Panc1 (cell line): Measurements from ENCODE around the gene ZNF653. TPM values are rescaled to one million over a fixed set of nuclear protein-coding genes. Genes with fewer than 3 reads are reported as not detected.
A peak's percentile ranks its signal among the peaks of the same experiment; 100 is the strongest.

ENCODE experiments used
- ATAC-seq: fragments of 200-7000 bp; cut with Tn5 transposase; 2 replicates; pipeline ENCODE4 v1.9.1; 2020; ENCODE audit warnings: mild to moderate bottlenecking, moderate library complexity
- Bru-seq: library from RNA; stranded (reverse); fragments of 400-500 nt; gene quantifications from one replicate; lab custom pipeline; 2021; lab: Mats Ljungman, UMichigan
- BruChase-seq, 2 experiments: library from RNA; stranded (reverse); fragments of 400-500 nt; gene quantifications; one replicate each; lab custom pipeline; 2021; lab: Mats Ljungman, UMichigan
- BruUV-seq: library from RNA; stranded (reverse); fragments of 400-500 nt; replicated peaks from 2 replicates; lab custom pipeline; 2021; lab: Mats Ljungman, UMichigan
- CTCF ChIA-PET: fragments of 300-600 bp; sonication (Branson Sonifier 250); formaldehyde crosslinking; loops from one replicate; lab custom pipeline; 2022; ENCODE audit warnings: antibody characterized with exemption; lab: Charles Lee
- POLR2A ChIA-PET: fragments of 300-600 bp; sonication (Branson Sonifier 250); formaldehyde crosslinking; loops from one replicate; lab custom pipeline; 2022; ENCODE audit warnings: antibody characterized with exemption; lab: Charles Lee
- DNase-seq: peaks from one replicate; pipeline ENCODE4 v3.0.0-alpha.2; 2010; ENCODE audit warnings: low read depth, low spot score
- H3K27ac ChIP-seq: 2 replicates; pipeline ENCODE4 v1.5.1; 2011; ENCODE audit warnings: mild to moderate bottlenecking, low read length, inconsistent platforms
- H3K27me3 ChIP-seq: fragments of 200-500 bp; sonication (Bioruptor generic); 2 replicates; pipeline ENCODE4 v1.6.0; 2014; ENCODE audit warnings: low read length, inconsistent platforms; ENCODE audit not compliant: control insufficient read depth, insufficient read depth
- H3K36me3 ChIP-seq: fragments of 200-500 bp; sonication (Bioruptor generic); 2 replicates; pipeline ENCODE4 v1.5.1; 2014; ENCODE audit warnings: inconsistent platforms, mild to moderate bottlenecking, low read length, moderate library complexity; ENCODE audit not compliant: control insufficient read depth, insufficient read depth
- H3K4me1 ChIP-seq: 2 replicates; pipeline ENCODE4 v1.5.1; 2011; ENCODE audit warnings: inconsistent platforms, mild to moderate bottlenecking, low read length, moderate library complexity; ENCODE audit not compliant: control insufficient read depth, insufficient read depth
- H3K4me3 ChIP-seq, 2 experiments: 2 replicates each; pipeline ENCODE4 v1.5.1; 2011 to 2012; ENCODE audit warnings: low read depth in 2 of 2, low read length in 2 of 2, mild to moderate bottlenecking in 2 of 2, inconsistent platforms in 1 of 2, moderate library complexity in 1 of 2
- H3K9me3 ChIP-seq: fragments of 200-500 bp; sonication (Bioruptor generic); 2 replicates; pipeline ENCODE4 v1.5.1; 2014; ENCODE audit warnings: low read depth, mild to moderate bottlenecking, inconsistent platforms, low read length, moderate library complexity; ENCODE audit not compliant: control insufficient read depth, insufficient read depth
- POLR2AphosphoS5 ChIP-seq: IDR thresholded peaks from 2 replicates; pipeline ENCODE4 v1.6.1; 2012; ENCODE audit warnings: mild to moderate bottlenecking, low read depth, low read length, moderate library complexity
- SIN3A ChIP-seq: IDR thresholded peaks from 2 replicates; pipeline ENCODE4 v1.6.1; 2012; ENCODE audit warnings: low read depth, mild to moderate bottlenecking, low read length, moderate library complexity, borderline replicate concordance; ENCODE audit not compliant: insufficient read depth
- TCF7L2 ChIP-seq: IDR thresholded peaks from 2 replicates; pipeline ENCODE4 v1.6.1; 2011; ENCODE audit warnings: mild to moderate bottlenecking, low read depth, low read length, inconsistent platforms
- in situ Hi-C: cut with HindIII; loops from 2 replicates; pipeline ENCODE4 v1.10.0; 2016; ENCODE audit warnings: low sequenced_read_pairs, low pct_unique_long_range_greater_than_20kb
- intact Hi-C: fragments of 100-400 bp; cut with micrococcal nuclease; formaldehyde crosslinking; loops from one replicate; pipeline ENCODE4 v1.10.0; 2022; ENCODE audit not compliant: unreplicated experiment
- long read RNA-seq: library from polyadenylated mRNA; unstranded; transcript quantifications from one replicate; pipeline ENCODE4 v2.0.0, GENCODE V29; 2021; ENCODE audit not compliant: unreplicated experiment
- polyA plus RNA-seq: library from polyadenylated mRNA; unstranded; fragments of >200 nt; gene quantifications from one replicate; pipeline ENCODE4 v1.2.1, GENCODE V29; 2012; ENCODE audit warnings: missing spikeins; ENCODE audit not compliant: insufficient read length
- total RNA-seq: library from RNA; stranded (reverse); gene quantifications from one replicate; pipeline ENCODE4 v1.2.1, GENCODE V29; 2021; ENCODE audit not compliant: unreplicated experiment
- TF ChIP-seq, protein P1 (sequence below): fragments of 450-650 bp; IDR thresholded peaks from 2 replicates; pipeline ENCODE4 v1.5.1; 2017; ENCODE audit warnings: mild to moderate bottlenecking
- TF ChIP-seq, protein P2 (sequence below), 2 experiments: IDR thresholded peaks; 2 replicates each; pipeline ENCODE4 v1.6.1; 2011 to 2012; ENCODE audit warnings: low read depth in 2 of 2, control low read depth in 1 of 2, low read length in 1 of 2, mild to moderate bottlenecking in 1 of 2, moderate library complexity in 1 of 2; ENCODE audit not compliant: insufficient read depth in 1 of 2

ZNF653 gene, protein sequence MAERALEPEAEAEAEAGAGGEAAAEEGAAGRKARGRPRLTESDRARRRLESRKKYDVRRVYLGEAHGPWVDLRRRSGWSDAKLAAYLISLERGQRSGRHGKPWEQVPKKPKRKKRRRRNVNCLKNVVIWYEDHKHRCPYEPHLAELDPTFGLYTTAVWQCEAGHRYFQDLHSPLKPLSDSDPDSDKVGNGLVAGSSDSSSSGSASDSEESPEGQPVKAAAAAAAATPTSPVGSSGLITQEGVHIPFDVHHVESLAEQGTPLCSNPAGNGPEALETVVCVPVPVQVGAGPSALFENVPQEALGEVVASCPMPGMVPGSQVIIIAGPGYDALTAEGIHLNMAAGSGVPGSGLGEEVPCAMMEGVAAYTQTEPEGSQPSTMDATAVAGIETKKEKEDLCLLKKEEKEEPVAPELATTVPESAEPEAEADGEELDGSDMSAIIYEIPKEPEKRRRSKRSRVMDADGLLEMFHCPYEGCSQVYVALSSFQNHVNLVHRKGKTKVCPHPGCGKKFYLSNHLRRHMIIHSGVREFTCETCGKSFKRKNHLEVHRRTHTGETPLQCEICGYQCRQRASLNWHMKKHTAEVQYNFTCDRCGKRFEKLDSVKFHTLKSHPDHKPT
- total RNA-seq (10.4 TPM), Bru-seq, nascent RNA (percentile 56 among the genes with signal in this experiment), BruChase-seq, experiment 1, labeled RNA remaining after a 2-hour chase (percentile 64 among the genes with signal in this experiment), BruChase-seq, experiment 2, labeled RNA remaining after a 6-hour chase (percentile 54 among the genes with signal in this experiment)
- 15.8 TPM for polyA plus RNA-seq
- long read RNA-seq, partial matches to known transcripts, result 5 of 14 reads
- long read RNA-seq, other reads (novel, unspliced or antisense), result 5 of 14 reads

DNA sequence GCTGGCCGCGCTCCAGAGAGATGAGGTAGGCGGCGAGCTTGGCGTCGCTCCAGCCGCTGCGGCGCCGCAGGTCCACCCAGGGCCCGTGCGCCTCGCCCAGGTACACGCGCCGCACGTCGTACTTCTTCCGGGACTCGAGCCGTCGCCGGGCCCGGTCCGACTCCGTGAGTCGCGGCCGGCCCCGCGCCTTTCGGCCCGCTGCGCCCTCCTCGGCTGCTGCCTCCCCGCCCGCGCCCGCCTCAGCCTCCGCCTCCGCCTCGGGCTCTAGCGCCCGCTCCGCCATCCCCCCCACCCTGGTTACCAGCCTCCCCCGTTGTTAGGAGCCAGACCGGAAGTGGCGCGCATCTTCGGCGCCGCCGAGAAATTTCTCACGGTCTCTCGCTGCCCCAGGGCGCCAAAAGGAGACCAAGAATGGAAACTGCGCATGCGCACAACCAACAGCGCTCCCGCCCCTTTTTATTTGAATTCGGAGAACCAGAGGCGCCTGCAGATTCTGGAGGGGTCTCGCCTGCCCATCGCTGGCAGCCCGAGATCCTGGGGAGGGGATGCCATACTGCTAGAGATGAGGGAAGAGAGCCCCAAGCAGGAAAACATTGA is at the start of gene ZNF653:
TSS of gene ZNF653 (minus strand) at position 336 of the 597 bp plus-strand sequence. CDS start at position 283, 53 bp downstream.
- BruUV-seq, result no TSS peak
- no peaks in the 10 kb centered on the region for H3K36me3 ChIP-seq
- ChIA-PET POLR2A (no interaction called here), CTCF (no interaction called here)
- ATAC-seq (peak; percentile 88), DNase-seq (no peak)
- intact Hi-C loops (no loop called here), in situ Hi-C loops (no loop called here)
- H3K4me1 ChIP-seq, result peaks cover 3% of the 10 kb centered on the region; the same call in 1 of the 2 replicates
- H3K4me3 ChIP-seq, result peak within 1 kb of the TSS; percentile 58 to 81
- peak within 1 kb of the TSS; percentile 83 for H3K27ac ChIP-seq
- TF ChIP-seq POLR2AphosphoS5 (peak; percentile 55), SIN3A (0 out of 2 replicates have a peak, but pooled peaks have one; percentile 34), TCF7L2 (no peak)
- TF ChIP-seq, protein P1, sequence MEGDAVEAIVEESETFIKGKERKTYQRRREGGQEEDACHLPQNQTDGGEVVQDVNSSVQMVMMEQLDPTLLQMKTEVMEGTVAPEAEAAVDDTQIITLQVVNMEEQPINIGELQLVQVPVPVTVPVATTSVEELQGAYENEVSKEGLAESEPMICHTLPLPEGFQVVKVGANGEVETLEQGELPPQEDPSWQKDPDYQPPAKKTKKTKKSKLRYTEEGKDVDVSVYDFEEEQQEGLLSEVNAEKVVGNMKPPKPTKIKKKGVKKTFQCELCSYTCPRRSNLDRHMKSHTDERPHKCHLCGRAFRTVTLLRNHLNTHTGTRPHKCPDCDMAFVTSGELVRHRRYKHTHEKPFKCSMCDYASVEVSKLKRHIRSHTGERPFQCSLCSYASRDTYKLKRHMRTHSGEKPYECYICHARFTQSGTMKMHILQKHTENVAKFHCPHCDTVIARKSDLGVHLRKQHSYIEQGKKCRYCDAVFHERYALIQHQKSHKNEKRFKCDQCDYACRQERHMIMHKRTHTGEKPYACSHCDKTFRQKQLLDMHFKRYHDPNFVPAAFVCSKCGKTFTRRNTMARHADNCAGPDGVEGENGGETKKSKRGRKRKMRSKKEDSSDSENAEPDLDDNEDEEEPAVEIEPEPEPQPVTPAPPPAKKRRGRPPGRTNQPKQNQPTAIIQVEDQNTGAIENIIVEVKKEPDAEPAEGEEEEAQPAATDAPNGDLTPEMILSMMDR, result no peak
- TF ChIP-seq, protein P2, sequence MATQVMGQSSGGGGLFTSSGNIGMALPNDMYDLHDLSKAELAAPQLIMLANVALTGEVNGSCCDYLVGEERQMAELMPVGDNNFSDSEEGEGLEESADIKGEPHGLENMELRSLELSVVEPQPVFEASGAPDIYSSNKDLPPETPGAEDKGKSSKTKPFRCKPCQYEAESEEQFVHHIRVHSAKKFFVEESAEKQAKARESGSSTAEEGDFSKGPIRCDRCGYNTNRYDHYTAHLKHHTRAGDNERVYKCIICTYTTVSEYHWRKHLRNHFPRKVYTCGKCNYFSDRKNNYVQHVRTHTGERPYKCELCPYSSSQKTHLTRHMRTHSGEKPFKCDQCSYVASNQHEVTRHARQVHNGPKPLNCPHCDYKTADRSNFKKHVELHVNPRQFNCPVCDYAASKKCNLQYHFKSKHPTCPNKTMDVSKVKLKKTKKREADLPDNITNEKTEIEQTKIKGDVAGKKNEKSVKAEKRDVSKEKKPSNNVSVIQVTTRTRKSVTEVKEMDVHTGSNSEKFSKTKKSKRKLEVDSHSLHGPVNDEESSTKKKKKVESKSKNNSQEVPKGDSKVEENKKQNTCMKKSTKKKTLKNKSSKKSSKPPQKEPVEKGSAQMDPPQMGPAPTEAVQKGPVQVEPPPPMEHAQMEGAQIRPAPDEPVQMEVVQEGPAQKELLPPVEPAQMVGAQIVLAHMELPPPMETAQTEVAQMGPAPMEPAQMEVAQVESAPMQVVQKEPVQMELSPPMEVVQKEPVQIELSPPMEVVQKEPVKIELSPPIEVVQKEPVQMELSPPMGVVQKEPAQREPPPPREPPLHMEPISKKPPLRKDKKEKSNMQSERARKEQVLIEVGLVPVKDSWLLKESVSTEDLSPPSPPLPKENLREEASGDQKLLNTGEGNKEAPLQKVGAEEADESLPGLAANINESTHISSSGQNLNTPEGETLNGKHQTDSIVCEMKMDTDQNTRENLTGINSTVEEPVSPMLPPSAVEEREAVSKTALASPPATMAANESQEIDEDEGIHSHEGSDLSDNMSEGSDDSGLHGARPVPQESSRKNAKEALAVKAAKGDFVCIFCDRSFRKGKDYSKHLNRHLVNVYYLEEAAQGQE (IDR thresholded peaks at IDR 0.05; ENCODE audit: insufficient read depth in 1 of 2, low read depth in 2 of 2, low read length in 1 of 2), result no peak
- no peaks in the 10 kb centered on the region for H3K9me3 ChIP-seq
- H3K27me3 ChIP-seq, result no peaks in the 10 kb centered on the region

DNA sequence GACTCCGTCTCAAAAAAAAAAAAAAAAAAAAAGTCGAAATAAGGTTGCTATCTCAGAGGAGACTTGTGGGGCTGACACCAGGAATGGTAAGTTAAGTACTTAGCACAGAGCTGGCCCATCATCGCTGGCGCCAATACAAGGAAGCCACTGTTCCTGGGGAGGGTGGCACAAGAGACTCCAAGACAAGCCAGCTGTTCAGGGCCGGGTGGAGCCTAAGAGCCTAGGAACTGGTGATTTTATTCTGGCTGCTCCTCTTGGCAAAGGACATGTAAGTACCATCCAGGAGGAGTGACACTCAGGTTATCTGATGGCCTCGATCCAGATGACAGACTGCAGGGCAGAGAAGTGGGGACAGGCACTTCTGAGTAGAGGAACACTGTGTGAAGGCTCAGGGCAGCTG is 49.6 kb upstream of the ZNF653 start:
- intact Hi-C loops, result no loop called here
- TF ChIP-seq, protein P1, result no peak
- TF ChIP-seq POLR2AphosphoS5 (no peak), SIN3A (no peak), TCF7L2 (no peak)
- TF ChIP-seq, protein P2 (IDR thresholded peaks at IDR 0.05; ENCODE audit: insufficient read depth in 1 of 2, low read depth in 2 of 2, low read length in 1 of 2), result no peak
- Histone ChIP-seq H3K27ac (no peak overlapping the region), H3K4me1 (no peaks in the 10 kb centered on the region), H3K4me3 (no peak overlapping the region), H3K36me3 (no peaks in the 10 kb centered on the region; the same call in 1 of the 2 replicates), H3K9me3 (no peaks in the 10 kb centered on the region), H3K27me3 (no peaks in the 10 kb centered on the region)
- no TSS peak for BruUV-seq
- ChIA-PET POLR2A (no interaction called here), CTCF (no interaction called here)
- ATAC-seq (no peak), DNase-seq (no peak)
- in situ Hi-C loops, result loop anchor here (25.0 kb wide), 1 partner anchor 243 kb away; no protein-coding TSS in a partner anchor
